ENCODE measurements around the gene PPARD. TPM values are rescaled to one million over a fixed set of nuclear protein-coding genes. Genes with fewer than 3 reads are reported as not detected.

Gene PPARD
- total RNA-seq, 1 experiment from 2014 or later, result 38.4 TPM

- no peak overlapping the region for H3K27ac ChIP-seq (ENCODE audit: low read depth, low read length)
- peak overlapping the region; percentile 93 for H3K4me2 ChIP-seq (ENCODE audit: low read length)
- no peaks in the 10 kb centered on the region for H3K79me2 ChIP-seq (ENCODE audit: insufficient read depth, low read length)
- H3K9ac ChIP-seq (ENCODE audit: low read length), result no peak overlapping the region
- peaks cover 13 to 28% of the 10 kb centered on the region in 2 experiments; a peak in 3 of 4 replicates for H3K4me1 ChIP-seq (ENCODE audit: control insufficient read depth in 1 of 2, insufficient read depth in 2 of 2, low read length in 2 of 2)
- no peak for ATAC-seq
- CTCF ChIA-PET, result interaction anchor here (1.8 to 6.8 kb wide), 3 partner anchors 110 to 158 kb away, joined by 6 to 120 read pairs (median 46); partner anchors contain the start of genes DEF6 and PPARD
- BruUV-seq (replicated peaks), result no TSS peak
- POLR2A ChIA-PET, result interaction anchor here (1.6 to 1.7 kb wide), 2 partner anchors 17 to 110 kb away, joined by 6 read pairs; partner anchors contain the start of genes PPARD and RPL10A
- no peaks in the 10 kb centered on the region for H3K27me3 ChIP-seq (ENCODE audit: insufficient read depth, low read length)
- DNase-seq (ENCODE audit: low read depth, low spot score), result no peak
- H4K20me1 ChIP-seq (ENCODE audit: insufficient read depth), result no peaks in the 10 kb centered on the region
- no peaks in the 10 kb centered on the region for H3K9me3 ChIP-seq (ENCODE audit: control insufficient read depth in 1 of 2, insufficient read depth in 1 of 2, low read depth in 1 of 2, low read length in 2 of 2)
- peak overlapping the region in 1 of 2 experiments; percentile 72; a peak in 2 of 4 replicates for H3K4me3 ChIP-seq (replicated peaks in 1 of 2; ENCODE audit: low read depth in 1 of 2, low read length in 2 of 2)
- no peak for TF ChIP-seq ELF1 (IDR thresholded peaks at IDR 0.05; ENCODE audit: borderline replicate concordance, low read depth)
- TF ChIP-seq EGR1 (IDR thresholded peaks at IDR 0.05; ENCODE audit: low read depth), result no peak
- TF ChIP-seq, protein P1, sequence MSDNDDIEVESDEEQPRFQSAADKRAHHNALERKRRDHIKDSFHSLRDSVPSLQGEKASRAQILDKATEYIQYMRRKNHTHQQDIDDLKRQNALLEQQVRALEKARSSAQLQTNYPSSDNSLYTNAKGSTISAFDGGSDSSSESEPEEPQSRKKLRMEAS (IDR thresholded peaks at IDR 0.05), result no peak
- no peak for TF ChIP-seq CEBPB (IDR thresholded peaks at IDR 0.05; ENCODE audit: low read depth)
- no peak for TF ChIP-seq FOSL1 (IDR thresholded peaks at IDR 0.05; ENCODE audit: low read depth)
- TF ChIP-seq ZNF274 (IDR thresholded peaks at IDR 0.05; ENCODE audit: low read depth, low read length), result no peak
- TF ChIP-seq, protein P2, sequence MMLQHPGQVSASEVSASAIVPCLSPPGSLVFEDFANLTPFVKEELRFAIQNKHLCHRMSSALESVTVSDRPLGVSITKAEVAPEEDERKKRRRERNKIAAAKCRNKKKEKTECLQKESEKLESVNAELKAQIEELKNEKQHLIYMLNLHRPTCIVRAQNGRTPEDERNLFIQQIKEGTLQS (IDR thresholded peaks at IDR 0.05), result no peak
- TF ChIP-seq POLR2AphosphoS5 (IDR thresholded peaks at IDR 0.05; ENCODE audit: low read depth, low read length), result no peak
- TF ChIP-seq JUND (IDR thresholded peaks at IDR 0.05), result no peak
- no peak for TF ChIP-seq SIN3A (IDR thresholded peaks at IDR 0.05; ENCODE audit: low read depth)
- TF ChIP-seq EZH2 (IDR thresholded peaks at IDR 0.05), result no peak
- TF ChIP-seq EZH2phosphoT487 (IDR thresholded peaks at IDR 0.05; ENCODE audit: borderline replicate concordance), result no peak
- TF ChIP-seq REST (IDR thresholded peaks at IDR 0.05; ENCODE audit: low read depth), result no peak
- no peaks in the 10 kb centered on the region for H3K9me2 ChIP-seq (ENCODE audit: insufficient read depth)
- intact Hi-C loops (cut with micrococcal nuclease), result no loop called here
- peak overlapping the region; percentile 75 for H2AFZ ChIP-seq (ENCODE audit: low read depth, low read length, poor library complexity, severe bottlenecking)
- H3K36me3 ChIP-seq (ENCODE audit: control insufficient read depth in 1 of 2, insufficient read depth in 2 of 2, low read length in 2 of 2), result peaks cover 0 to under 1% of the 10 kb centered on the region in 2 experiments; a peak in 2 of 4 replicates
- RAD21 ChIA-PET (ENCODE audit: low non-redundant PET in 1 of 2, low total read pairs in 2 of 2, uncharacterized antibody in 2 of 2, unreplicated experiment in 2 of 2), result interaction anchor here (0.8 to 1.4 kb wide), 3 partner anchors 110 to 192 kb away, joined by 3 to 5 read pairs (median 4); partner anchors contain the start of genes PPARD (in 1 of the 2) and ZNF76 (in 1 of the 2)
Observed at GRCh38 chr6:35451354-35452182, 109.2 kb downstream of the PPARD start.
